HEK293T (cell line): ENCODE data around the gene GLT6D1.

Experiments used
- CTCF ChIA-PET: fragments of 350-600 bp; formaldehyde crosslinking; extraction: SDS; loops from one replicate; lab custom pipeline; 2021; ENCODE audit warnings: antibody characterized with exemption, inconsistent platforms; lab: Yijun Ruan, JAX
- POLR2A ChIA-PET: fragments of 350-600 bp; formaldehyde crosslinking; extraction: SDS; loops from one replicate; lab custom pipeline; 2020; ENCODE audit warnings: antibody characterized with exemption, inconsistent platforms; lab: Yijun Ruan, JAX
- DNase-seq: peaks from one replicate; pipeline ENCODE4 v3.0.0; 2012; ENCODE audit warnings: mixed read lengths; ENCODE audit errors: extremely low spot score
- ARNT ChIP-seq: fragments of 450-650 bp; IDR thresholded peaks from 2 replicates; pipeline ENCODE4 v1.6.1; 2017; ENCODE audit warnings: mild to moderate bottlenecking
- BHLHE40 ChIP-seq: fragments of 450-650 bp; IDR thresholded peaks from 2 replicates; pipeline ENCODE4 v1.6.1; 2016; ENCODE audit warnings: mild to moderate bottlenecking, moderate library complexity, borderline replicate concordance
- CTBP1 ChIP-seq: fragments of 450-650 bp; IDR thresholded peaks from 2 replicates; pipeline ENCODE4 v1.6.1; 2016; ENCODE audit warnings: borderline replicate concordance
- ELF4 ChIP-seq: fragments of 450-650 bp; IDR thresholded peaks from 2 replicates; pipeline ENCODE4 v1.6.1; 2017; ENCODE audit warnings: antibody characterized with exemption
- FOXA1 ChIP-seq: fragments of 450-650 bp; IDR thresholded peaks from 2 replicates; pipeline ENCODE4 v1.6.1; 2016; ENCODE audit warnings: mild to moderate bottlenecking
- FOXK2 ChIP-seq: fragments of 450-650 bp; IDR thresholded peaks from 2 replicates; pipeline ENCODE4 v1.6.1; 2016; ENCODE audit warnings: mild to moderate bottlenecking
- FOXM1 ChIP-seq: fragments of 450-650 bp; IDR thresholded peaks from 2 replicates; pipeline ENCODE4 v1.6.1; 2017; ENCODE audit warnings: mild to moderate bottlenecking, borderline replicate concordance
- HDGF ChIP-seq: fragments of 450-650 bp; IDR thresholded peaks from 2 replicates; pipeline ENCODE4 v1.6.1; 2017; ENCODE audit warnings: antibody characterized with exemption, borderline replicate concordance
- L3MBTL2 ChIP-seq: fragments of 450-650 bp; conservative IDR thresholded peaks from 2 replicates; pipeline ENCODE4 v1.6.1; 2016; ENCODE audit warnings: mild to moderate bottlenecking
- LEF1 ChIP-seq: fragments of 450-650 bp; IDR thresholded peaks from 2 replicates; pipeline ENCODE4 v1.6.1; 2017; ENCODE audit warnings: mild to moderate bottlenecking, borderline replicate concordance
- NFRKB ChIP-seq: fragments of 450-650 bp; IDR thresholded peaks from 2 replicates; pipeline ENCODE4 v1.6.1; 2016; ENCODE audit warnings: mild to moderate bottlenecking, moderate library complexity
- SP1 ChIP-seq: fragments of 450-650 bp; IDR thresholded peaks from 2 replicates; pipeline ENCODE4 v1.6.1; 2017
- SUZ12 ChIP-seq: fragments of 450-650 bp; IDR thresholded peaks from 2 replicates; pipeline ENCODE4 v1.6.1; 2016; ENCODE audit warnings: mild to moderate bottlenecking
- TARDBP ChIP-seq: fragments of 450-650 bp; IDR thresholded peaks from 2 replicates; pipeline ENCODE4 v1.6.1; 2016
- ZNF384 ChIP-seq: fragments of 450-650 bp; IDR thresholded peaks from 2 replicates; pipeline ENCODE4 v1.6.1; 2016
- TF ChIP-seq, protein P1 (sequence below): fragments of 450-650 bp; IDR thresholded peaks from 2 replicates; pipeline ENCODE4 v1.6.1; 2016

GLT6D1 gene

GRCh38 chr9:135580664-135581380, 58.5 kb downstream of the GLT6D1 start:
- POLR2A ChIA-PET: no interaction called here
- no peak for TF ChIP-seq TARDBP
- no peak for TF ChIP-seq ZNF384
- no peak for DNase-seq
- CTCF ChIA-PET: no interaction called here

GRCh38 chr9:135579889-135580660, 59.3 kb downstream of the GLT6D1 start:
- POLR2A ChIA-PET: no interaction called here
- TF ChIP-seq CTBP1 (no peak), FOXM1 (no peak), TARDBP (no peak), BHLHE40 (no peak), SUZ12 (no peak), L3MBTL2 (no peak), ELF4 (no peak), ARNT (no peak), HDGF (no peak), SP1 (no peak)
- TF ChIP-seq, protein P1, sequence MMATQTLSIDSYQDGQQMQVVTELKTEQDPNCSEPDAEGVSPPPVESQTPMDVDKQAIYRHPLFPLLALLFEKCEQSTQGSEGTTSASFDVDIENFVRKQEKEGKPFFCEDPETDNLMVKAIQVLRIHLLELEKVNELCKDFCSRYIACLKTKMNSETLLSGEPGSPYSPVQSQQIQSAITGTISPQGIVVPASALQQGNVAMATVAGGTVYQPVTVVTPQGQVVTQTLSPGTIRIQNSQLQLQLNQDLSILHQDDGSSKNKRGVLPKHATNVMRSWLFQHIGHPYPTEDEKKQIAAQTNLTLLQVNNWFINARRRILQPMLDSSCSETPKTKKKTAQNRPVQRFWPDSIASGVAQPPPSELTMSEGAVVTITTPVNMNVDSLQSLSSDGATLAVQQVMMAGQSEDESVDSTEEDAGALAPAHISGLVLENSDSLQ: no peak
- DNase-seq: no peak
- CTCF ChIA-PET: no interaction called here

GRCh38 chr9:135579356-135579755, 60.0 kb downstream of the GLT6D1 start:
- ChIA-PET POLR2A (no interaction called here), CTCF (no interaction called here)
- no peak for DNase-seq
- no peak for TF ChIP-seq ZNF384
- no peak for TF ChIP-seq LEF1
- no peak for TF ChIP-seq CTBP1
- no peak for TF ChIP-seq ARNT
- no peak for TF ChIP-seq ELF4
- no peak for TF ChIP-seq L3MBTL2
- TF ChIP-seq, protein P1: no peak
- no peak for TF ChIP-seq FOXA1
- TF ChIP-seq SUZ12: no peak
- TF ChIP-seq FOXK2: no peak
- no peak for TF ChIP-seq NFRKB

DNA sequence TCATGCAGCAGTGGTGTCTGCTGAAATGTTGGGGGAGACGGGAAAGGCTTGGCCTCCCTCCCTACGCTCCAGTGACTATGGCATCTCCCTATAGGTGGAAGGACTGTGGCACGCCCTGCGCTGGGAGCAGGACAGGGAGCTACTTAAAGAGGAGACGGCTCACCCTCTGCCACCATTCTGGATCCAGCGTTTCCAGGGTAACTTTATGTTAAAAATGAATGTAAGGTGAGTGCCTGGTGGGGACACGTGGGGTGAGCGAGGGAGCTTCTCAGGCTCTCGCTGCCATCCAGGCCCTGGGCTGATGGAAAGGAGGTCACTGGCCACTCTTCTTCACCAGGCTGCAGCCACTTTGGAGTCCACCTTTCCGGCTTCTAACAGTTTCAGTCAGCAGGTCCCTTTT, 62.1 kb downstream of the GLT6D1 start:
- TF ChIP-seq L3MBTL2: no peak
- no peak for TF ChIP-seq LEF1
- no peak for TF ChIP-seq SUZ12
- TF ChIP-seq BHLHE40: no peak
- TF ChIP-seq CTBP1: no peak
- no peak for TF ChIP-seq FOXK2
- no peak for TF ChIP-seq ZNF384
- ChIA-PET POLR2A (no interaction called here), CTCF (no interaction called here)
- no peak for DNase-seq

DNA sequence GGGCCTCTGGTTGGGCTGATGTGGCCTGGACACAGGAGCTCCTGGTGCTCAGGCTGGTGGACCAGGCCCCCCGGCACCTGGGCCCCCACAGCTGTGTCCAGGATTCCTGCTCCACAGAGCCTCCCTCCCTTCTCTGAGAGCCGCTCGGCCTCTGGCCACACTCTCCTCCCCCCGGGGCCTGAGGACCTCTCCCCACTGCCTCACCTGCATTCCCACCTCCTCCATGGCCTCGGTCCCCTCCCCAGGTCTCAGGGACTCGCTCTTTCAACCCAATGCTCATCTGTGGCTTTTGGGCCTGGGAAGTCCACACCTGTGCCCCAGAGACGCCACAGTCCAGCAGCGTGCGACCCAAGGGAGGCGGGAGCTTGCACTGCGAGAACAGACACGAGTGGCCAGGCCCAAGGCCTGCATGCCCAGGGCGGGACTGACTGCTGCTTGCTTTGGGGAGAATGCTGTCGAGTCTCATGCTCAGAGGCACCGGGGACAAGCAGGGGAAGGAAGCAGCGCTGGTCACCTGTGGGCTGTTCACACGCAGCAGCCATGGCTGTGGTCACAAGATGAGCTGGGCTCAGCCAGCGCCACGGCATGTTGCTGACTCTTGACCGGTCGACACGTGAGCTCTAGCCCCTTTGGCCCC, 63.2 kb downstream of the GLT6D1 start:
- TF ChIP-seq LEF1: no peak
- no peak for TF ChIP-seq ZNF384
- no peak for TF ChIP-seq L3MBTL2
- no peak for TF ChIP-seq CTBP1
- CTCF ChIA-PET: no interaction called here
- POLR2A ChIA-PET: no interaction called here
- no peak for DNase-seq

DNA sequence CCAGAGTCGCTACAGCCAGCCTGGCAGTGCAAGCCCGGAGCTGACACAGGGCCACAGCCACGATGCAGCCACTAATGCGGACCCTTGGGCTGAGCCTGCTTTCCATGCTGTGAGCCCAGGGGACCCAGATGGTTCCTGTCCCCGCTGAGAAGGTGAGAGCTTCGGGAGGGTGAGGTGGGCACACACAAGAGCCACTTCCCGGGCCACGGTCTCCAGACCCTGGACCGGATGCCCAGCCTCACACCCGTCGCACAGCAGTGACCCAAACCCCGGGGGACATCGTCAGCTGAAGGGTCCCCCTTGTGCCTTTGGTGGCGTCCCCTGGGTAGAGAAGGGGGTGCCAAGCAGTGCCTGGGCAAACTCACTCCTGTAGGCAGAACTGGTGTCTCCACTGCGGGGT, 64.4 kb downstream of the GLT6D1 start:
- TF ChIP-seq, protein P1: no peak
- TF ChIP-seq FOXM1: no peak
- TF ChIP-seq HDGF: no peak
- no peak for TF ChIP-seq ELF4
- TF ChIP-seq TARDBP: no peak
- no peak for TF ChIP-seq NFRKB
- TF ChIP-seq ARNT: no peak
- ChIA-PET CTCF (no interaction called here), POLR2A (no interaction called here)
- DNase-seq: no peak
